Gastroesophageal sphincter (tissue), 3 donors: ENCODE data around the gene DOCK4.

ENCODE experiments used
- EP300 ChIP-seq: sonication (generic); formaldehyde crosslinking; IDR thresholded peaks from one replicate; pipeline ENCODE4 v1.6.1; 2017; ENCODE audit warnings: antibody characterized with exemption, mild to moderate bottlenecking
- POLR2A ChIP-seq, 2 donors: fragments of 450-650 bp; IDR thresholded peaks; one replicate each; pipeline ENCODE4 v1.6.1; 2017; ENCODE audit warnings: antibody characterized with exemption in 2 of 2, mild to moderate bottlenecking in 2 of 2, moderate library complexity in 1 of 2
- TF ChIP-seq, protein P1 (sequence below), 4 experiments: fragments of 200-600 bp in 2 of 4; fragments of 450-650 bp in 2 of 4; sonication (generic) in 1 of 4; IDR thresholded peaks; one replicate each; pipeline ENCODE4 v1.5.1; 2017 to 2019; ENCODE audit warnings: antibody characterized with exemption in 4 of 4, mild to moderate bottlenecking in 2 of 4, moderate library complexity in 2 of 4

DNA sequence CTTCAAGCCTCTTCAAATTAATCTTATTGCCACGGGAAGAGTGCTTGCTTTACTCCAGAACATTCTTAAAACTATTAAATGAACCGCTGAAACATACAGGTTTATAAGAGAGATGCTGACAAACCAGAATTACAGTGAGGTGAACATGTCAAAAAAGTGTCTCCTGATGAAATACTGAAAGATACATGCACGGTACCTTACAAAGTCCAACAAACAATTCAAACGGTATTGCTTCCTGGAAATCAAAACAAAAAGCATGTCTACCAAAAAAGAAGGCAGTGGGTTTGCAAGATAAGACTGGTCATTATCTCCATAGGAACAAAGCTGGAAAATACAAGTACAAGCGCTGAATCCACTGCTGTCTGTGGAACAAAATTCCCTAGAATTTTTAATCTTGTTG lies 174.5 kb downstream of the DOCK4 start:
- TF ChIP-seq, protein P1, sequence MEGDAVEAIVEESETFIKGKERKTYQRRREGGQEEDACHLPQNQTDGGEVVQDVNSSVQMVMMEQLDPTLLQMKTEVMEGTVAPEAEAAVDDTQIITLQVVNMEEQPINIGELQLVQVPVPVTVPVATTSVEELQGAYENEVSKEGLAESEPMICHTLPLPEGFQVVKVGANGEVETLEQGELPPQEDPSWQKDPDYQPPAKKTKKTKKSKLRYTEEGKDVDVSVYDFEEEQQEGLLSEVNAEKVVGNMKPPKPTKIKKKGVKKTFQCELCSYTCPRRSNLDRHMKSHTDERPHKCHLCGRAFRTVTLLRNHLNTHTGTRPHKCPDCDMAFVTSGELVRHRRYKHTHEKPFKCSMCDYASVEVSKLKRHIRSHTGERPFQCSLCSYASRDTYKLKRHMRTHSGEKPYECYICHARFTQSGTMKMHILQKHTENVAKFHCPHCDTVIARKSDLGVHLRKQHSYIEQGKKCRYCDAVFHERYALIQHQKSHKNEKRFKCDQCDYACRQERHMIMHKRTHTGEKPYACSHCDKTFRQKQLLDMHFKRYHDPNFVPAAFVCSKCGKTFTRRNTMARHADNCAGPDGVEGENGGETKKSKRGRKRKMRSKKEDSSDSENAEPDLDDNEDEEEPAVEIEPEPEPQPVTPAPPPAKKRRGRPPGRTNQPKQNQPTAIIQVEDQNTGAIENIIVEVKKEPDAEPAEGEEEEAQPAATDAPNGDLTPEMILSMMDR (IDR thresholded peaks at IDR 0.05): no peak
- TF ChIP-seq POLR2A (IDR thresholded peaks at IDR 0.05) (no peak), EP300 (no peak)
